ENCODE measurements around the gene RASGRF2. TPM values are rescaled to one million over a fixed set of nuclear protein-coding genes. Genes with fewer than 3 reads are reported as not detected.

Gene RASGRF2
- total RNA-seq, 4 donors from 2014 or later = 3.6 to 6.3 (median 4.8) TPM

GRCh38 chr5:81080809-81081460 is 120.8 kb downstream of the RASGRF2 start:
- ATAC-seq (no peak), DNase-seq (no peak)
- no peaks in the 10 kb centered on the region for H3K36me3 ChIP-seq
- no peaks in the 10 kb centered on the region for H3K4me1 ChIP-seq
- peak overlapping the region in 2 of 4 donors; percentile 20 to 37 for H3K27ac ChIP-seq
- in situ Hi-C loops (cut with MboI; ENCODE audit: low sequenced_read_pairs in 4 of 4) (no loop called here), intact Hi-C loops (cut with DNase I; ENCODE audit: low total_unique reads) (no loop called here)
- no peaks in the 10 kb centered on the region for H3K27me3 ChIP-seq
- H3K4me3 ChIP-seq = no peak overlapping the region
- no peaks in the 10 kb centered on the region for H3K9me3 ChIP-seq
- TF ChIP-seq POLR2A (IDR thresholded peaks at IDR 0.05) = no peak
- TF ChIP-seq, protein P1, sequence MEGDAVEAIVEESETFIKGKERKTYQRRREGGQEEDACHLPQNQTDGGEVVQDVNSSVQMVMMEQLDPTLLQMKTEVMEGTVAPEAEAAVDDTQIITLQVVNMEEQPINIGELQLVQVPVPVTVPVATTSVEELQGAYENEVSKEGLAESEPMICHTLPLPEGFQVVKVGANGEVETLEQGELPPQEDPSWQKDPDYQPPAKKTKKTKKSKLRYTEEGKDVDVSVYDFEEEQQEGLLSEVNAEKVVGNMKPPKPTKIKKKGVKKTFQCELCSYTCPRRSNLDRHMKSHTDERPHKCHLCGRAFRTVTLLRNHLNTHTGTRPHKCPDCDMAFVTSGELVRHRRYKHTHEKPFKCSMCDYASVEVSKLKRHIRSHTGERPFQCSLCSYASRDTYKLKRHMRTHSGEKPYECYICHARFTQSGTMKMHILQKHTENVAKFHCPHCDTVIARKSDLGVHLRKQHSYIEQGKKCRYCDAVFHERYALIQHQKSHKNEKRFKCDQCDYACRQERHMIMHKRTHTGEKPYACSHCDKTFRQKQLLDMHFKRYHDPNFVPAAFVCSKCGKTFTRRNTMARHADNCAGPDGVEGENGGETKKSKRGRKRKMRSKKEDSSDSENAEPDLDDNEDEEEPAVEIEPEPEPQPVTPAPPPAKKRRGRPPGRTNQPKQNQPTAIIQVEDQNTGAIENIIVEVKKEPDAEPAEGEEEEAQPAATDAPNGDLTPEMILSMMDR (IDR thresholded peaks at IDR 0.05 in 4 of 5, conservative IDR thresholded peaks at IDR 0.05 in 1 of 5) = no peak

- intact Hi-C loops (cut with DNase I; ENCODE audit: low total_unique reads) = no loop called here
- H3K4me1 ChIP-seq = no peaks in the 10 kb centered on the region
Observed at GRCh38 chr5:81081461-81081835, 121.3 kb downstream of the RASGRF2 start.

GRCh38 chr5:81086881-81087281 is 126.7 kb downstream of the RASGRF2 start:
- intact Hi-C loops (cut with DNase I; ENCODE audit: low total_unique reads) (no loop called here), in situ Hi-C loops (cut with MboI; ENCODE audit: low sequenced_read_pairs in 4 of 4) (no loop called here)
- no peaks in the 10 kb centered on the region for H3K27me3 ChIP-seq
- no peak overlapping the region for H3K4me3 ChIP-seq
- no peak for ATAC-seq
- no peaks in the 10 kb centered on the region for H3K4me1 ChIP-seq
- no peak for TF ChIP-seq POLR2A (IDR thresholded peaks at IDR 0.05)
- TF ChIP-seq, protein P1 (IDR thresholded peaks at IDR 0.05 in 4 of 5, conservative IDR thresholded peaks at IDR 0.05 in 1 of 5) = no peak
- H3K9me3 ChIP-seq = no peaks in the 10 kb centered on the region
- no peak for DNase-seq
- no peak overlapping the region for H3K27ac ChIP-seq
- H3K36me3 ChIP-seq = no peaks in the 10 kb centered on the region

More at GRCh38 chr5:81081461-81081835, 121.3 kb downstream of the RASGRF2 start:
- DNase-seq (no peak), ATAC-seq (no peak)
- Histone ChIP-seq H3K36me3 (no peaks in the 10 kb centered on the region), H3K27me3 (no peaks in the 10 kb centered on the region), H3K9me3 (no peaks in the 10 kb centered on the region), H3K27ac (peak overlapping the region in 2 of 4 donors; percentile 20 to 37), H3K4me3 (no peak overlapping the region)
- no peak for TF ChIP-seq POLR2A (IDR thresholded peaks at IDR 0.05)
- TF ChIP-seq, protein P1 (IDR thresholded peaks at IDR 0.05 in 4 of 5, conservative IDR thresholded peaks at IDR 0.05 in 1 of 5) = no peak
- in situ Hi-C loops (cut with MboI; ENCODE audit: low sequenced_read_pairs in 4 of 4) = no loop called here

DNA sequence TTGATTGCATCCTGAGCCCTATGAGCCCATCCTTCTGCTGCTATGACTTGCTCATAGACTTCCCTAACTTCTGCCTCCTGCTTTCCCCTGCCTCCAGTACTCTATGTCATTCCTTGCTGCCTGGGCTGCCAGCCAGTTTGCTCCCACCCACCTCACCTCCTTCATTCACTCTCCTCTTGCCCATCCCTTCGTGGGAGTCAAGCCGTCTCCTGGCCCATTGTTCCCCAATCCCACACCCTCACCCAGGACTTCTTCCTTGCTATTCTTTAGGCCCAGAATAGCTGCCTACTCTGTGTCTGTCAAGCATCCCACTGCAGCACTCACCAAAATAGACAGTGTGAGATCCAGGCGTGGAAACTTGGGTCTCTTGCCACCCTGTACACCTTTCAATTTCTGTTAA is 131.0 kb downstream of the RASGRF2 start:
- Histone ChIP-seq H3K4me1 (no peaks in the 10 kb centered on the region), H3K36me3 (no peaks in the 10 kb centered on the region), H3K27me3 (no peaks in the 10 kb centered on the region), H3K27ac (no peak overlapping the region), H3K9me3 (no peaks in the 10 kb centered on the region), H3K4me3 (no peak overlapping the region)
- in situ Hi-C loops (cut with MboI; ENCODE audit: low sequenced_read_pairs in 4 of 4) = no loop called here
- DNase-seq (no peak), ATAC-seq (no peak)
- no peak for TF ChIP-seq POLR2A (IDR thresholded peaks at IDR 0.05)
- TF ChIP-seq, protein P1 (IDR thresholded peaks at IDR 0.05 in 4 of 5, conservative IDR thresholded peaks at IDR 0.05 in 1 of 5) = no peak
- intact Hi-C loops (cut with DNase I; ENCODE audit: low total_unique reads) = no loop called here
